HL-60 (cell line): ENCODE results near the gene KCNJ1.

Experiments used
- DNase-seq, 2 experiments: peaks; one replicate each; pipeline ENCODE4 v3.0.0-alpha.2; 2010 to 2020; ENCODE audit warnings: low read depth in 1 of 2, low spot score in 1 of 2
- H3K27ac ChIP-seq: fragments of 250-450 bp; sonication (Bioruptor Pico); replicated peaks from 2 replicates; pipeline ENCODE4 v1.5.1; 2020; ENCODE audit warnings: mild to moderate bottlenecking, moderate library complexity
- H3K27me3 ChIP-seq: fragments of 250-450 bp; sonication (Bioruptor Pico); 2 replicates; pipeline ENCODE4 v1.5.1; 2021; ENCODE audit warnings: mild to moderate bottlenecking, moderate library complexity; ENCODE audit not compliant: insufficient read depth, poor library complexity, severe bottlenecking
- H3K4me3 ChIP-seq: replicated peaks from 2 replicates; pipeline ENCODE4 v1.5.1; 2011; ENCODE audit warnings: mild to moderate bottlenecking, control low read depth, low read length; ENCODE audit not compliant: insufficient read depth
- CTCF ChIP-seq: IDR thresholded peaks from one replicate; pipeline ENCODE4 v1.5.1; 2011; ENCODE audit warnings: low read length, control low read depth, inconsistent platforms; ENCODE audit not compliant: insufficient read depth
- GABPA ChIP-seq: IDR thresholded peaks from 2 replicates; pipeline ENCODE4 v1.6.1; 2012; ENCODE audit warnings: low read depth
- POLR2AphosphoS5 ChIP-seq: IDR thresholded peaks from 2 replicates; pipeline ENCODE4 v1.6.1; 2012; ENCODE audit warnings: low read depth
- REST ChIP-seq: IDR thresholded peaks from 2 replicates; pipeline ENCODE4 v1.6.1; 2012; ENCODE audit warnings: low read depth; ENCODE audit not compliant: insufficient replicate concordance
- SPI1 ChIP-seq: IDR thresholded peaks from 2 replicates; pipeline ENCODE4 v1.6.1; 2012; ENCODE audit warnings: low read depth, mild to moderate bottlenecking, borderline replicate concordance

KCNJ1 gene

GRCh38 chr11:128897826-128898225, 30.7 kb upstream of the KCNJ1 start:
- Histone ChIP-seq H3K4me3 (no peak overlapping the region), H3K27me3 (peaks cover 16% of the 10 kb centered on the region), H3K27ac (no peak overlapping the region)
- DNase-seq = no peak
- TF ChIP-seq POLR2AphosphoS5 (no peak), REST (no peak), CTCF (no peak), SPI1 (no peak)

GRCh38 chr11:128896356-128896755, 29.3 kb upstream of the KCNJ1 start:
- Histone ChIP-seq H3K27ac (no peak overlapping the region), H3K4me3 (no peak overlapping the region), H3K27me3 (peaks cover 30% of the 10 kb centered on the region)
- no peak for DNase-seq
- TF ChIP-seq GABPA = no peak
- no peak for TF ChIP-seq POLR2AphosphoS5
- TF ChIP-seq CTCF = no peak
- no peak for TF ChIP-seq REST
- no peak for TF ChIP-seq SPI1

DNA sequence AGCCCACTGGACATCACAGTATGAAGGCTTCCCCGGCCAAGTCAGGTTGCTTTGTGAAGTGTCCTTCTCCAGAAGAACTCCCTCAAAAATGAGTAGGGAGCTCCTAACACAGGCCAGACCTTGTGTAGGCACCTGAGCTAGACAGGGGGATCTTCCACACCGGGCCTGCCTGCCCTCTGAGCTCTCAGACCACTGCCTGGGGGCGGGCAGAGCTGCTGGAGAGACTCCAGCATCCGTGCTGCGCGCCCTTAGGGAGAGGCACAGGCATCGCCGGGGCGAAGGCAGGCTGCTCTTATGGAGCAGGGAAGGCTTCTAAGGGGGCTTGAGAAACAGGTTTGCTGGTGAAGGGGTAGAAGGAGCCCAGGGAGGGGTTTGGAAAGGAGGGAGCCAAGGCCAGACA, 28.4 kb upstream of the KCNJ1 start:
- Histone ChIP-seq H3K27ac (no peak overlapping the region), H3K4me3 (no peak overlapping the region), H3K27me3 (peaks cover 33% of the 10 kb centered on the region)
- TF ChIP-seq REST = no peak
- no peak for TF ChIP-seq SPI1
- no peak for TF ChIP-seq GABPA
- no peak for TF ChIP-seq CTCF
- TF ChIP-seq POLR2AphosphoS5 = no peak
- no peak for DNase-seq
